ENCODE measurements around the gene NEURL4.

DNA sequence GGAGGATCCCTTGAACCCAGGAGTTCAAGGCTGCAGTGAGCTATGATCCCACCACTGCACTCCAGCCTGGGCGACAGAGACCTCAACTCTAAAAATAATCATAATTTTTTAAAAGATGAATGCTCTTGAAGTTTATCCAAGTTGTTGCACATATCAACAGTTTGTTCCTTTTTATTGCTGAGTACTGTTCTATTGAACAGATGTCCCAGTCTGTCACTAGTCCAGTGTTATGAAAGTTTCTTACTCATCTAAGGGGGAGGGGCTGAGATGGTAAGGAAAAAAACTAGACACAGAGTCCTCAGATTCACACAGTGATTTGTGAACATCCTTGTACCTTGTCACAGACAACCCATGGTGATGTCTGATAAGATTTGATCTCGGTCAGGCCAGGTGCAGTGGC, 11.0 kb upstream of the NEURL4 start:
- TF ChIP-seq, protein P1, sequence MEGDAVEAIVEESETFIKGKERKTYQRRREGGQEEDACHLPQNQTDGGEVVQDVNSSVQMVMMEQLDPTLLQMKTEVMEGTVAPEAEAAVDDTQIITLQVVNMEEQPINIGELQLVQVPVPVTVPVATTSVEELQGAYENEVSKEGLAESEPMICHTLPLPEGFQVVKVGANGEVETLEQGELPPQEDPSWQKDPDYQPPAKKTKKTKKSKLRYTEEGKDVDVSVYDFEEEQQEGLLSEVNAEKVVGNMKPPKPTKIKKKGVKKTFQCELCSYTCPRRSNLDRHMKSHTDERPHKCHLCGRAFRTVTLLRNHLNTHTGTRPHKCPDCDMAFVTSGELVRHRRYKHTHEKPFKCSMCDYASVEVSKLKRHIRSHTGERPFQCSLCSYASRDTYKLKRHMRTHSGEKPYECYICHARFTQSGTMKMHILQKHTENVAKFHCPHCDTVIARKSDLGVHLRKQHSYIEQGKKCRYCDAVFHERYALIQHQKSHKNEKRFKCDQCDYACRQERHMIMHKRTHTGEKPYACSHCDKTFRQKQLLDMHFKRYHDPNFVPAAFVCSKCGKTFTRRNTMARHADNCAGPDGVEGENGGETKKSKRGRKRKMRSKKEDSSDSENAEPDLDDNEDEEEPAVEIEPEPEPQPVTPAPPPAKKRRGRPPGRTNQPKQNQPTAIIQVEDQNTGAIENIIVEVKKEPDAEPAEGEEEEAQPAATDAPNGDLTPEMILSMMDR (IDR thresholded peaks at IDR 0.05): no peak
- TF ChIP-seq POLR2A (IDR thresholded peaks at IDR 0.05) (no peak), POLR2AphosphoS5 (IDR thresholded peaks at IDR 0.05) (no peak)

Data from gastroesophageal sphincter (tissue), 3 donors.